HL-60 (cell line): ENCODE data around the gene WT1.

ENCODE experiments used
- REST ChIP-seq: IDR thresholded peaks from 2 replicates; pipeline ENCODE4 v1.6.1; 2012; ENCODE audit warnings: low read depth; ENCODE audit not compliant: insufficient replicate concordance
- SPI1 ChIP-seq: IDR thresholded peaks from 2 replicates; pipeline ENCODE4 v1.6.1; 2012; ENCODE audit warnings: low read depth, mild to moderate bottlenecking, borderline replicate concordance
- TF ChIP-seq, protein P1 (sequence below): IDR thresholded peaks from one replicate; pipeline ENCODE4 v1.5.1; 2011; ENCODE audit warnings: low read length, control low read depth, inconsistent platforms; ENCODE audit not compliant: insufficient read depth

DNA sequence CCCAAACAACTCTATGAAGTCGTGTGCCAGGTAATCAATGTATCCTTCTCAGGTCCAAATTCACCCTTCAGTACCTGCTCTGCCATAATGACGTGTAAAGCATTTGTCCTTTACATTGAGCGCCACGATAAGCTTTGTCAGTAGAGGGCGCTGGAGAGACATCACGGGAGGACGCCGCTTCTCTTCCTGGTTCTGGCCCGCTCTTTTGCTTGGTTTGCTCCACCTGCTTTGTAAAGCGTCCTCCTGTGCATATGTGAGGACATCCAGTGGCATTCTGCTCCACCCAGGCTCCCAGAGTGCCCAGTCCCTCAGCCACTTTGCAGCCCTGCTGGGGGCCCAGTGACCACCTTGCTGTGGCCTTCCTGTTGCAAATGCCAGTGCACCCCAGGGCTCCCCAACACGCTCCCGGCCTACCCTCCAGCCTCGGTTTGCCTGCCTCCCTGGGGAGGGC, 61.1 kb downstream of the WT1 start:
- TF ChIP-seq, protein P1, sequence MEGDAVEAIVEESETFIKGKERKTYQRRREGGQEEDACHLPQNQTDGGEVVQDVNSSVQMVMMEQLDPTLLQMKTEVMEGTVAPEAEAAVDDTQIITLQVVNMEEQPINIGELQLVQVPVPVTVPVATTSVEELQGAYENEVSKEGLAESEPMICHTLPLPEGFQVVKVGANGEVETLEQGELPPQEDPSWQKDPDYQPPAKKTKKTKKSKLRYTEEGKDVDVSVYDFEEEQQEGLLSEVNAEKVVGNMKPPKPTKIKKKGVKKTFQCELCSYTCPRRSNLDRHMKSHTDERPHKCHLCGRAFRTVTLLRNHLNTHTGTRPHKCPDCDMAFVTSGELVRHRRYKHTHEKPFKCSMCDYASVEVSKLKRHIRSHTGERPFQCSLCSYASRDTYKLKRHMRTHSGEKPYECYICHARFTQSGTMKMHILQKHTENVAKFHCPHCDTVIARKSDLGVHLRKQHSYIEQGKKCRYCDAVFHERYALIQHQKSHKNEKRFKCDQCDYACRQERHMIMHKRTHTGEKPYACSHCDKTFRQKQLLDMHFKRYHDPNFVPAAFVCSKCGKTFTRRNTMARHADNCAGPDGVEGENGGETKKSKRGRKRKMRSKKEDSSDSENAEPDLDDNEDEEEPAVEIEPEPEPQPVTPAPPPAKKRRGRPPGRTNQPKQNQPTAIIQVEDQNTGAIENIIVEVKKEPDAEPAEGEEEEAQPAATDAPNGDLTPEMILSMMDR: peak; percentile 90
- TF ChIP-seq SPI1: no peak
- no peak for TF ChIP-seq REST
